ENCODE measurements around the gene SFXN3.
"Not testable (repeated sequence)": the region's sequence is repeated elsewhere in the genome, so short reads cannot be mapped to it uniquely, and the experiment has no call there.

The SFXN3 gene

GRCh38 chr10:101016814-101017213 lies 14.2 kb upstream of the SFXN3 start:
- DNase-seq, result no peak

- no peak for DNase-seq
Observed at GRCh38 chr10:101018118-101018599, 12.9 kb upstream of the SFXN3 start.

- DNase-seq, result peak; percentile 35
Observed at GRCh38 chr10:101018600-101019439, 12.2 kb upstream of the SFXN3 start.

GRCh38 chr10:101019440-101019703 lies 11.7 kb upstream of the SFXN3 start:
- DNase-seq, result no peak

- no peak for DNase-seq
Observed at GRCh38 chr10:101020427-101021075, 10.5 kb upstream of the SFXN3 start.

- DNase-seq, result no peak
Observed at GRCh38 chr10:101021239-101021638, 9.8 kb upstream of the SFXN3 start.

- no peak for DNase-seq
Observed at GRCh38 chr10:101021692-101022251, 9.3 kb upstream of the SFXN3 start.

- no peak for DNase-seq
Observed at GRCh38 chr10:101022967-101023705, 7.9 kb upstream of the SFXN3 start.

GRCh38 chr10:101027106-101027720 lies 3.8 kb upstream of the SFXN3 start:
- DNase-seq, result no peak

- DNase-seq, result no peak
Observed at GRCh38 chr10:101028446-101029337, 2.3 kb upstream of the SFXN3 start.

- DNase-seq, result no peak
Observed at GRCh38 chr10:101029520-101030295, 1.3 kb upstream of the SFXN3 start.

GRCh38 chr10:101030496-101031127 lies 422 bp upstream of the SFXN3 start:
- no peak for DNase-seq

GRCh38 chr10:101031796-101032636 lies 982 bp downstream of the SFXN3 start:
- DNase-seq, result peak; percentile 31

- DNase-seq, result no peak
Observed at GRCh38 chr10:101032637-101033224, 1.7 kb downstream of the SFXN3 start.

GRCh38 chr10:101033276-101033675 lies 2.2 kb downstream of the SFXN3 start:
- no peak for DNase-seq

- DNase-seq, result not testable (repeated sequence)
Observed at GRCh38 chr10:101034404-101034803, 3.4 kb downstream of the SFXN3 start.

GRCh38 chr10:101035314-101035713 lies 4.3 kb downstream of the SFXN3 start:
- DNase-seq, result no peak

GRCh38 chr10:101035916-101036702 lies 5.1 kb downstream of the SFXN3 start:
- no peak for DNase-seq

Data from NCI-H1092 (cell line).